Testis (tissue), 2 donors: ENCODE measurements around the gene IRGQ.

ENCODE experiments used
- POLR2A ChIP-seq: fragments of 450-650 bp; IDR thresholded peaks from one replicate; pipeline ENCODE4 v1.6.1; 2017; ENCODE audit warnings: antibody characterized with exemption, mild to moderate bottlenecking, moderate library complexity
- TF ChIP-seq, protein P1 (sequence below), 3 experiments: fragments of 450-650 bp in 2 of 3; fragments of 200-600 bp in 1 of 3; sonication (generic) in 1 of 3; IDR thresholded peaks; one replicate each; pipeline ENCODE4 v1.5.1; 2016 to 2019; ENCODE audit warnings: antibody characterized with exemption in 3 of 3, mild to moderate bottlenecking in 2 of 3, moderate library complexity in 1 of 3

DNA sequence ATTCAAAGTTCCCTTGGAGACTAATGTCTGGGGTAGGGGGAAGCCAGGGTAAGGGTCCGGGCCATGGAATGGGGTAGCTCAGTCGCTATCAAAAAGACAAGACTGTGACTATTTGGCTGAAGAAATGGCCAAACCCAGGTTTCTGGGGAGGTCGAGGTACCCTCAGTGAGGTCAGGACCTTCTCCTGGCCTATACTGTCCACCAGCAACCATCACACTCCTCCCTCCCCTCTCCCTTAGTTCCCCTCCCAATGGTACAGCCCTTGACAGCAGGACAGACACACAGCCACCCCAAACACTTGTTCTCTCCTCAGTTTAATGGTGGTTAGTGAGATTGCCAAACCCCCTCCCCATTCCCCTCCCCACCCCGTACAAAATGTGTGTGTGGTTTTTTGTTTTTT, 26.1 kb upstream of the IRGQ start:
- TF ChIP-seq, protein P1, sequence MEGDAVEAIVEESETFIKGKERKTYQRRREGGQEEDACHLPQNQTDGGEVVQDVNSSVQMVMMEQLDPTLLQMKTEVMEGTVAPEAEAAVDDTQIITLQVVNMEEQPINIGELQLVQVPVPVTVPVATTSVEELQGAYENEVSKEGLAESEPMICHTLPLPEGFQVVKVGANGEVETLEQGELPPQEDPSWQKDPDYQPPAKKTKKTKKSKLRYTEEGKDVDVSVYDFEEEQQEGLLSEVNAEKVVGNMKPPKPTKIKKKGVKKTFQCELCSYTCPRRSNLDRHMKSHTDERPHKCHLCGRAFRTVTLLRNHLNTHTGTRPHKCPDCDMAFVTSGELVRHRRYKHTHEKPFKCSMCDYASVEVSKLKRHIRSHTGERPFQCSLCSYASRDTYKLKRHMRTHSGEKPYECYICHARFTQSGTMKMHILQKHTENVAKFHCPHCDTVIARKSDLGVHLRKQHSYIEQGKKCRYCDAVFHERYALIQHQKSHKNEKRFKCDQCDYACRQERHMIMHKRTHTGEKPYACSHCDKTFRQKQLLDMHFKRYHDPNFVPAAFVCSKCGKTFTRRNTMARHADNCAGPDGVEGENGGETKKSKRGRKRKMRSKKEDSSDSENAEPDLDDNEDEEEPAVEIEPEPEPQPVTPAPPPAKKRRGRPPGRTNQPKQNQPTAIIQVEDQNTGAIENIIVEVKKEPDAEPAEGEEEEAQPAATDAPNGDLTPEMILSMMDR (IDR thresholded peaks at IDR 0.05): no peak
- no peak for TF ChIP-seq POLR2A
